ENCODE measurements around the gene VIPR2.
"Not testable (repeated sequence)": the region's sequence is repeated elsewhere in the genome, so short reads cannot be mapped to it uniquely, and the experiment has no call there.

The VIPR2 gene

GRCh38 chr7:159091480-159092475 is 52.9 kb downstream of the VIPR2 start:
- no peak for DNase-seq (ENCODE audit: low spot score)

GRCh38 chr7:159091041-159091440 is 53.6 kb downstream of the VIPR2 start:
- no peak for DNase-seq (ENCODE audit: low spot score)

- no peak for DNase-seq (ENCODE audit: low spot score)
Measured at GRCh38 chr7:159088016-159088865, 56.4 kb downstream of the VIPR2 start.

- no peak for DNase-seq (ENCODE audit: low spot score)
Measured at GRCh38 chr7:159086301-159086925, 58.3 kb downstream of the VIPR2 start.

GRCh38 chr7:159084069-159084801 is 60.4 kb downstream of the VIPR2 start:
- no peak for DNase-seq (ENCODE audit: low spot score)

GRCh38 chr7:159083698-159084068 is 61.0 kb downstream of the VIPR2 start:
- DNase-seq (ENCODE audit: low spot score), result no peak

- DNase-seq (ENCODE audit: low spot score), result no peak
Measured at GRCh38 chr7:159083001-159083697, 61.5 kb downstream of the VIPR2 start.

- DNase-seq (ENCODE audit: low spot score), result not testable (repeated sequence)
Measured at GRCh38 chr7:159082075-159082474, 62.6 kb downstream of the VIPR2 start.

- DNase-seq (ENCODE audit: low spot score), result no peak
Measured at GRCh38 chr7:159078911-159079270, 65.8 kb downstream of the VIPR2 start.

- DNase-seq (ENCODE audit: low spot score), result no peak
Measured at GRCh38 chr7:159078193-159078910, 66.3 kb downstream of the VIPR2 start.

- DNase-seq (ENCODE audit: low spot score), result no peak
Measured at GRCh38 chr7:159076333-159076732, 68.3 kb downstream of the VIPR2 start.

- DNase-seq (ENCODE audit: low spot score), result no peak
Measured at GRCh38 chr7:159075563-159076238, 69.0 kb downstream of the VIPR2 start.

GRCh38 chr7:159071260-159071659 is 73.4 kb downstream of the VIPR2 start:
- no peak for DNase-seq (ENCODE audit: low spot score)

GRCh38 chr7:159070431-159071148 is 74.1 kb downstream of the VIPR2 start:
- no peak for DNase-seq (ENCODE audit: low spot score)

- DNase-seq (ENCODE audit: low spot score), result no peak
Measured at GRCh38 chr7:159068893-159069448, 75.7 kb downstream of the VIPR2 start.

GRCh38 chr7:159068488-159068811 is 76.2 kb downstream of the VIPR2 start:
- no peak for DNase-seq (ENCODE audit: low spot score)

GRCh38 chr7:159067576-159068487 is 76.8 kb downstream of the VIPR2 start:
- DNase-seq (ENCODE audit: low spot score), result no peak

All from AG08396 (cell line).